Left ventricle myocardium inferior (tissue), 1 donor: Measurements from ENCODE around the gene MRGPRX3. TPM values are rescaled to one million over a fixed set of nuclear protein-coding genes. Genes with fewer than 3 reads are reported as not detected.

Source experiments
- DNase-seq: peaks from one replicate; pipeline ENCODE4 v3.0.0-alpha.2; 2020
- H3K27ac ChIP-seq: fragments of 200-600 bp; replicated peaks from 2 replicates; pipeline ENCODE4 v1.8.0; 2021
- H3K27me3 ChIP-seq: fragments of 200-600 bp; 2 replicates; pipeline ENCODE4 v1.8.0; 2021; ENCODE audit warnings: low read depth
- H3K36me3 ChIP-seq: fragments of 200-600 bp; 2 replicates; pipeline ENCODE4 v1.8.0; 2021
- H3K4me1 ChIP-seq: fragments of 200-600 bp; 2 replicates; pipeline ENCODE4 v1.8.0; 2021
- H3K4me3 ChIP-seq: fragments of 200-600 bp; 2 replicates; pipeline ENCODE4 v1.8.0; 2021; ENCODE audit warnings: mild to moderate bottlenecking, moderate library complexity
- H3K9me3 ChIP-seq: fragments of 200-600 bp; replicated peaks from 2 replicates; pipeline ENCODE4 v1.8.0; 2021
- CTCF ChIP-seq: fragments of 200-600 bp; IDR thresholded peaks from 2 replicates; pipeline ENCODE4 v1.8.0; 2021; ENCODE audit warnings: antibody characterized with exemption, mild to moderate bottlenecking, borderline replicate concordance
- intact Hi-C: fragments of 100-400 bp; cut with micrococcal nuclease; formaldehyde crosslinking; loops from one replicate; pipeline ENCODE4 v1.11.0; 2022
- long read RNA-seq: library from polyadenylated mRNA; unstranded; transcript quantifications from one replicate; pipeline ENCODE4 v2.0.0, GENCODE V29; 2021
- total RNA-seq: library from RNA; stranded (reverse); fragmentation: NEBNext Ultra II Directional; extraction: Animal tissue kit (Norgen Biotek cat#: 25700); gene quantifications from one replicate; pipeline ENCODE4 v1.2.1, GENCODE V29; 2021
- donor health status: DM: no; HTN: yes; CAD: no; lungs with severe emphysema.

The MRGPRX3 gene
- not detected for total RNA-seq
- long read RNA-seq: 0 reads

GRCh38 chr11:18132341-18132740, at the start of gene MRGPRX3:
Gene MRGPRX3 (plus strand): TSS chr11:18132571. CDS start chr11:18137203, 4,632 bp downstream.
- no peak for TF ChIP-seq CTCF
- Histone ChIP-seq H3K9me3 (peaks cover 5% of the 10 kb centered on the region), H3K27me3 (peaks cover 70% of the 10 kb centered on the region), H3K4me1 (no peaks in the 10 kb centered on the region), H3K27ac (no peak within 1 kb of the TSS), H3K4me3 (no peak within 1 kb of the TSS), H3K36me3 (no peaks in the 10 kb centered on the region)
- intact Hi-C loops: no loop called here
- no peak for DNase-seq

GRCh38 chr11:18088366-18088765, 44.0 kb upstream of the MRGPRX3 start:
- Histone ChIP-seq H3K9me3 (no peaks in the 10 kb centered on the region), H3K4me3 (no peak overlapping the region), H3K4me1 (no peaks in the 10 kb centered on the region), H3K27ac (no peak overlapping the region), H3K36me3 (peaks cover 80% of the 10 kb centered on the region), H3K27me3 (no peaks in the 10 kb centered on the region)
- intact Hi-C loops: no loop called here
- no peak for DNase-seq
- no peak for TF ChIP-seq CTCF

- peaks cover 82% of the 10 kb centered on the region for H3K36me3 ChIP-seq
- H3K9me3 ChIP-seq: no peaks in the 10 kb centered on the region
- TF ChIP-seq CTCF: no peak
- no peaks in the 10 kb centered on the region for H3K27me3 ChIP-seq
- intact Hi-C loops: no loop called here
- H3K27ac ChIP-seq: no peak overlapping the region
- H3K4me3 ChIP-seq: no peak overlapping the region
- no peak for DNase-seq
- H3K4me1 ChIP-seq: no peaks in the 10 kb centered on the region
These were observed 43.4 kb upstream of the MRGPRX3 start for GRCh38 chr11:18088966-18089365.

DNA sequence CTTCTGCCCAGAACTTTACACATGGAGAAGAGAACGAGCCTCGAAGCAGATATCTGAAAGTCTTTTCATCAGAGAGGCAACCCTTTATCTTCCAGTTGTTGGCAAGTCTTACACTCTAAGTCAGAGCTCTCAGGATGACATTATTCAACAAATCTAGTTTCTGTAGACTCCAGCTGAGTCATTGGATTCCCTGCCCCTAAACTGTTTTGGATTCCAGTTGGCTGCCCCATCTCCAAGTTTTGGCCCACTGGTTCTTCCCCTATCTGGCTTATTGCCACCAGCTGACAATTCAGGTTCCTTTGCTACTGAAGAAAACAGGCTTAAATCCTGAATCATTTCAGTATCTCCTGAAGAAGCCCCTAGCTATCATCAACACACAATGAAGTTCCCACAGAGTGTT, 40.6 kb upstream of the MRGPRX3 start:
- peaks cover 80% of the 10 kb centered on the region for H3K36me3 ChIP-seq
- intact Hi-C loops: no loop called here
- no peak for DNase-seq
- no peaks in the 10 kb centered on the region for H3K9me3 ChIP-seq
- H3K4me3 ChIP-seq: no peak overlapping the region
- H3K27ac ChIP-seq: no peak overlapping the region
- TF ChIP-seq CTCF: no peak
- no peaks in the 10 kb centered on the region for H3K4me1 ChIP-seq
- H3K27me3 ChIP-seq: no peaks in the 10 kb centered on the region

- H3K4me3 ChIP-seq: no peak overlapping the region
- no peak for DNase-seq
- H3K9me3 ChIP-seq: no peaks in the 10 kb centered on the region
- TF ChIP-seq CTCF: no peak
- no peaks in the 10 kb centered on the region for H3K27me3 ChIP-seq
- peaks cover 58% of the 10 kb centered on the region for H3K36me3 ChIP-seq
- no peak overlapping the region for H3K27ac ChIP-seq
- H3K4me1 ChIP-seq: no peaks in the 10 kb centered on the region
- intact Hi-C loops: no loop called here
These were observed 38.4 kb upstream of the MRGPRX3 start for GRCh38 chr11:18093959-18094358.
